GM12878 (cell line): Measurements from ENCODE around the gene PRDM16. TPM values are rescaled to one million over a fixed set of nuclear protein-coding genes. Genes with fewer than 3 reads are reported as not detected.

ENCODE experiments used
- ATAC-seq: fragments of 200-7000 bp; cut with Tn5 transposase; 3 replicates; pipeline ENCODE4 v1.9.1; 2020; ENCODE audit warnings: mild to moderate bottlenecking, moderate library complexity
- BruUV-seq: library from RNA; stranded (reverse); fragments of 400-500 nt; replicated peaks from 2 replicates; lab custom pipeline; 2021; lab: Mats Ljungman, UMichigan
- CTCF ChIA-PET: fragments of 300-600 bp; sonication (Branson Sonifier 250); formaldehyde crosslinking; extraction: SDS; loops from one replicate; lab custom pipeline; 2021; ENCODE audit warnings: inconsistent platforms; lab: Yijun Ruan, JAX
- POLR2A ChIA-PET: fragments of 350-600 bp; formaldehyde crosslinking; extraction: SDS; loops from one replicate; lab custom pipeline; 2021; ENCODE audit warnings: inconsistent platforms; lab: Charles Lee
- RAD21 ChIA-PET: fragments of 300-600 bp; sonication (Branson Sonifier 250); formaldehyde crosslinking; loops from one replicate; lab custom pipeline; 2023; ENCODE audit warnings: antibody characterized with exemption; ENCODE audit not compliant: unreplicated experiment; lab: Charles Lee
- SMC1A ChIA-PET: fragments of 300-600 bp; sonication (Branson Sonifier 250); formaldehyde crosslinking; loops from one replicate; lab custom pipeline; 2023; ENCODE audit not compliant: unreplicated experiment, uncharacterized antibody; lab: Charles Lee
- DNase-seq: peaks from one replicate; pipeline ENCODE4 v3.0.0-alpha.2; 2011; ENCODE audit warnings: low read depth, low spot score
- FAIRE-seq: peaks from 3 replicates; lab custom pipeline; 2011; peaks lifted over from hg19 to GRCh38; lab: Jason Lieb, UNC
- H2AFZ ChIP-seq: 2 replicates; pipeline ENCODE4 v1.6.0; 2011; ENCODE audit warnings: low read depth, low read length, control low read depth; ENCODE audit not compliant: control insufficient read depth
- H3K27ac ChIP-seq: 2 replicates; pipeline ENCODE4 v1.5.1; 2011; ENCODE audit warnings: control low read depth; ENCODE audit not compliant: control insufficient read depth, insufficient read depth
- H3K27me3 ChIP-seq, 2 experiments: replicated peaks in 1 of 2; 2 replicates each; pipeline versions ENCODE4 v1.6.0 to v1.6.1; 2011; ENCODE audit warnings: low read length in 1 of 2; ENCODE audit not compliant: control insufficient read depth in 2 of 2, insufficient read depth in 2 of 2
- H3K36me3 ChIP-seq, 2 experiments: 2 replicates each; pipeline ENCODE4 v1.5.1; 2011; ENCODE audit warnings: low read length in 1 of 2; ENCODE audit not compliant: control insufficient read depth in 2 of 2, insufficient read depth in 2 of 2
- H3K4me1 ChIP-seq: 2 replicates; pipeline ENCODE4 v1.6.1; 2011; ENCODE audit warnings: mild to moderate bottlenecking, low read length, moderate library complexity, mixed read lengths; ENCODE audit not compliant: control insufficient read depth, insufficient read depth
- H3K4me2 ChIP-seq: 2 replicates; pipeline ENCODE4 v1.6.0; 2011; ENCODE audit warnings: control low read depth; ENCODE audit not compliant: control insufficient read depth, insufficient read depth
- H3K4me3 ChIP-seq: fragments of 200-600 bp; sonication (generic); 2 replicates; pipeline ENCODE4 v1.5.1; 2016
- H3K79me2 ChIP-seq: 2 replicates; pipeline ENCODE4 v1.6.0; 2011; ENCODE audit warnings: low read length; ENCODE audit not compliant: control insufficient read depth, insufficient read depth
- H3K9ac ChIP-seq: 2 replicates; pipeline ENCODE4 v1.8.0; 2011; ENCODE audit warnings: low read length, control low read depth, mixed read lengths; ENCODE audit not compliant: control insufficient read depth, insufficient read depth
- H3K9me3 ChIP-seq: replicated peaks from 3 replicates; pipeline ENCODE4 v1.5.1; 2011; ENCODE audit warnings: mild to moderate bottlenecking, low read length; ENCODE audit not compliant: control insufficient read depth, insufficient read depth
- H4K20me1 ChIP-seq: 2 replicates; pipeline ENCODE4 v1.6.0; 2011; ENCODE audit not compliant: control insufficient read depth, insufficient read depth
- BCLAF1 ChIP-seq: fragments of 450-650 bp; IDR thresholded peaks from 2 replicates; pipeline ENCODE4 v1.6.1; 2017; ENCODE audit warnings: antibody characterized with exemption, mild to moderate bottlenecking, moderate library complexity
- CHD4 ChIP-seq: fragments of 200-600 bp; sonication (generic); IDR thresholded peaks from 2 replicates; pipeline ENCODE4 v1.6.1; 2016; ENCODE audit warnings: mild to moderate bottlenecking
- ELK1 ChIP-seq: IDR thresholded peaks from 2 replicates; pipeline ENCODE4 v1.6.1; 2012; ENCODE audit warnings: low read depth, low read length, improper control_type of control experiment
- IRF4 ChIP-seq: IDR thresholded peaks from 2 replicates; pipeline ENCODE4 v1.6.1; 2011; ENCODE audit warnings: low read depth, low read length
- SREBF1 ChIP-seq: IDR thresholded peaks from 2 replicates; pipeline ENCODE4 v1.6.1; 2012; ENCODE audit warnings: mild to moderate bottlenecking, low read length
- SREBF2 ChIP-seq: IDR thresholded peaks from 2 replicates; pipeline ENCODE4 v1.6.1; 2012; ENCODE audit warnings: mild to moderate bottlenecking, low read length
- TARDBP ChIP-seq: IDR thresholded peaks from 2 replicates; pipeline ENCODE4 v1.6.1; 2016; ENCODE audit warnings: borderline replicate concordance
- YY1 ChIP-seq: IDR thresholded peaks from 2 replicates; pipeline ENCODE4 v1.6.1; 2011; ENCODE audit warnings: low read depth, mild to moderate bottlenecking, low read length
- WGBS: methylation state at CpG from one replicate; pipeline ENCODE4 v1.1.6; 2016; ENCODE audit warnings: low lambda C conversion rate; ENCODE audit not compliant: insufficient replicate concordance, insufficient coverage; ENCODE audit errors: missing lambda C conversion rate; 5-methylcytosine and 5-hydroxymethylcytosine counted together
- in situ Hi-C: fragments of 300-500 bp; cut with MboI; formaldehyde crosslinking; loops from 9 replicates; pipeline ENCODE4 v1.14.3; 2018; ENCODE audit warnings: mixed read lengths
- intact Hi-C: fragments of 100-400 bp; cut with micrococcal nuclease; formaldehyde crosslinking; loops from one replicate; pipeline ENCODE4 v1.14.2; 2022; ENCODE audit not compliant: unreplicated experiment
- polyA plus RNA-seq, 11 experiments: library from polyadenylated mRNA; depleted of rRNA in 4 of 11; unstranded in 6 of 11; stranded (reverse) in 5 of 11; fragments of >200 nt; fragmentation: Nextera tagmentation in 4 of 11; fragmentation: Illumina TruSeq in 1 of 11; extraction: Ambion mirVana in 4 of 11; extraction: Trizol in 1 of 11; gene quantifications; 1 replicate in 1 of 11; 2 replicates in 10 of 11; pipeline versions ENCODE4 v1.2.1 to v1.2.3, GENCODE V29; 2011 to 2016; ENCODE audit warnings: inconsistent platforms in 2 of 11, missing spikeins in 2 of 11, low read depth in 1 of 11
- total RNA-seq, 4 experiments: library from RNA; depleted of rRNA in 3 of 4; stranded (reverse); fragments of >200 nt in 3 of 4; fragmentation: Illumina TruSeq in 1 of 4; extraction: Trizol in 1 of 4; gene quantifications; 2 replicates each; pipeline versions ENCODE4 v1.2.1 to v1.2.3, GENCODE V29; 2013 to 2021

Gene PRDM16
- total and polyA plus RNA-seq, 10 of the 15 experiments (the other 5 are each of a cell fraction or from before 2014, with no cell fraction given), result 0.03 TPM; not detected in 9

- in situ Hi-C loops, result no loop called here
Observed at GRCh38 chr1:3270403-3271245, 201.6 kb downstream of the PRDM16 start.

More at GRCh38 chr1:3270403-3271245, 201.6 kb downstream of the PRDM16 start:
- Histone ChIP-seq H3K36me3 (no peaks in the 10 kb centered on the region), H3K4me2 (no peak overlapping the region), H3K27ac (no peak overlapping the region), H4K20me1 (no peaks in the 10 kb centered on the region; the same call in 1 of the 2 replicates), H3K4me3 (no peak overlapping the region), H2AFZ (no peak overlapping the region), H3K9me3 (no peaks in the 10 kb centered on the region; the same call in 2 of the 3 replicates), H3K4me1 (no peaks in the 10 kb centered on the region), H3K27me3 (no peaks in the 10 kb centered on the region), H3K9ac (no peak overlapping the region), H3K79me2 (no peaks in the 10 kb centered on the region)
- POLR2A ChIA-PET, result no interaction called here
- RAD21 ChIA-PET, result no interaction called here
- no TSS peak for BruUV-seq
- intact Hi-C loops, result no loop called here
- FAIRE-seq (no peak), DNase-seq (no peak), ATAC-seq (no peak)
- 38% methylated on average over 27 of the region's 27 CpGs for WGBS
- CTCF ChIA-PET, result no interaction called here
- TF ChIP-seq IRF4, result no peak
- no peak for TF ChIP-seq CHD4
- no peak for TF ChIP-seq SREBF1
- no peak for TF ChIP-seq TARDBP
- no peak for TF ChIP-seq BCLAF1
- TF ChIP-seq YY1, result no peak
- TF ChIP-seq SREBF2, result no peak
- no peak for TF ChIP-seq ELK1
- SMC1A ChIA-PET, result no interaction called here
